HG03354 (cell line): Measurements from ENCODE around the gene TSPOAP1.

Experiments used
- ATAC-seq: cut with Tn5 transposase; IDR thresholded peaks from one replicate; pipeline ENCODE4 v1.9.1; 2021; ENCODE audit warnings: mild to moderate bottlenecking; ENCODE audit not compliant: unreplicated experiment, poor library complexity, severe bottlenecking

Gene TSPOAP1

DNA sequence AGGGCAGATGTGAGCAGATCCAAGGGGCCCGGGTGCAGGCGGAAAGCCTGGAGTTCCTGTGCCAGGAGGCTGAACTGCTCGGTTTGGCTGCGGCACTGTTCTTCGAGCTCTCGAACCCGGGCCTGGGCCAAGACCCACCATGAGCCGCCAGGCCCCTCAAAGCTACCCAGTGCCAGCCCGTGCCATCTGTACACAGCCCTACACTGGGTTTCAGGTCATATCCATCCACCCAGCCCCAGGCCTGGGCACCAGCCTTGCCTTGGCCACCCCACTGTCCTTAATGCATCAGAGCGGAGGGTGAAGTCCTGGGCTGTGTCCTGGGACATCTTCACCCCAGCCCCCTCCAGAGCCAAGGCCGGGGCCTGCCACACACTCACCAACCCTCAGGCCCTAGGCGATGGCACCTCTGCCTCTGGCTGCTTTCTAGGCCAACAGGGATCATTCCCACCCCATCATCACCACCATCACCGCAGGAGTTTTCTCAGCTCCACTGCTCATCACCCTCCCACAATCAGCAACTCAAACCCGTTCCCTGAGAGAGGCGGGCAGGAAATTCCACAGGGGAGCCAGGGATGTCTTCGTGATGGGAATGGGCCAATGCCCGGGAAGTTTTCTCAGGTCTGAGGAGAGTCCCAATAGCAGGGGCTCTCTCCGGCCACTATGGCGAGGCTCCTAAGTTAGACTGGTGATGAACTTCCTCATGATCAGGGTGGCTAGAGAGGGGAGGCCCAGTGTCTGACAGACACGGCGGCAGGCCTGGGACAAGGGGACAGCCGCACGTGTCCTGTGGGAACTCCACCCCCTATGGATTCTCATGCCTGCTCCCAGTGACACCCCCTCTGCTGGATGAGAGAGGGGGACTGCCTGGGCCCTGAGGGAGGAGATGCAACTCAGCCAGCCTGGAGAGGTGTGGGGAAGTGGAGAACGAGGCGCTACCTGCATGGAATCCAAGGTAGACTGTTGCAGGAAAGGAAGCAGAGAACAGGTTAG, 9.1 kb downstream of the TSPOAP1 start:
- no peak for ATAC-seq

- no peak for ATAC-seq
Measured at GRCh38 chr17:58318627-58319172, 9.9 kb downstream of the TSPOAP1 start.

- no peak for ATAC-seq
Measured at GRCh38 chr17:58318065-58318481, 10.5 kb downstream of the TSPOAP1 start.

DNA sequence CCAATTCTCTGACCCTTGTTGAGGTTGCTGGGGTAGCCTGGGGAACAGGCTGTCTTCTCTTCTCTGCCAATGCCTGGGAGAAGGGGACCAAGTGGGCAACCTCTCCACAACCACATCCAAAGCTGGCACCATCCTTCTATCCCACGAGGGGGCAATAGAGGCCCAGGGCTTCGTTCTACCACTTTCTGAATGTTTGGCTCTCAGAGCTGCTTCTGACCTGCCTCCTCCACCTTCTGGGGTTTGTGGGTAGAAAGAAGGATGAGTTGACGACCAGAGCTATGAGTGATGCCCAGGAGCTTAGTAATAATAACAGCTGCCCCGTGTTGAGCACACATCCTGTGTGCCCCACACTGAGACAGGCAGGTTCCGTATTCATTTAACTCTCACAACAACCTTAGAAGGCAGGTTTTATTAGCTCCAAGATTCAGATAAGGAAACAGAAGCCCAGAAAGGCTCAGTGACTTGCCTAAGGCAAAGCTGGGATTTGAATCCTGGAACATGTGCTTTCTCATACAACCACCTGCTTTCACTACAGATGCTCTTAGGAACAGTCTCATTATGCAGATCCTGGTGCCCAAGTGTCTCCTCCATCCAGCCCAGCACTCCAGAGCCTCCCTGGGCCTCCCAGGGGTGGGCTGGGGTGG, 11.1 kb downstream of the TSPOAP1 start:
- ATAC-seq, result no peak

- no peak for ATAC-seq
Measured at GRCh38 chr17:58316260-58316960, 12.2 kb downstream of the TSPOAP1 start.

- no peak for ATAC-seq
Measured at GRCh38 chr17:58315750-58316149, 12.8 kb downstream of the TSPOAP1 start.

- no peak for ATAC-seq
Measured at GRCh38 chr17:58315281-58315711, 13.3 kb downstream of the TSPOAP1 start.

- ATAC-seq, result no peak
Measured at GRCh38 chr17:58314706-58315015, 13.9 kb downstream of the TSPOAP1 start.

DNA sequence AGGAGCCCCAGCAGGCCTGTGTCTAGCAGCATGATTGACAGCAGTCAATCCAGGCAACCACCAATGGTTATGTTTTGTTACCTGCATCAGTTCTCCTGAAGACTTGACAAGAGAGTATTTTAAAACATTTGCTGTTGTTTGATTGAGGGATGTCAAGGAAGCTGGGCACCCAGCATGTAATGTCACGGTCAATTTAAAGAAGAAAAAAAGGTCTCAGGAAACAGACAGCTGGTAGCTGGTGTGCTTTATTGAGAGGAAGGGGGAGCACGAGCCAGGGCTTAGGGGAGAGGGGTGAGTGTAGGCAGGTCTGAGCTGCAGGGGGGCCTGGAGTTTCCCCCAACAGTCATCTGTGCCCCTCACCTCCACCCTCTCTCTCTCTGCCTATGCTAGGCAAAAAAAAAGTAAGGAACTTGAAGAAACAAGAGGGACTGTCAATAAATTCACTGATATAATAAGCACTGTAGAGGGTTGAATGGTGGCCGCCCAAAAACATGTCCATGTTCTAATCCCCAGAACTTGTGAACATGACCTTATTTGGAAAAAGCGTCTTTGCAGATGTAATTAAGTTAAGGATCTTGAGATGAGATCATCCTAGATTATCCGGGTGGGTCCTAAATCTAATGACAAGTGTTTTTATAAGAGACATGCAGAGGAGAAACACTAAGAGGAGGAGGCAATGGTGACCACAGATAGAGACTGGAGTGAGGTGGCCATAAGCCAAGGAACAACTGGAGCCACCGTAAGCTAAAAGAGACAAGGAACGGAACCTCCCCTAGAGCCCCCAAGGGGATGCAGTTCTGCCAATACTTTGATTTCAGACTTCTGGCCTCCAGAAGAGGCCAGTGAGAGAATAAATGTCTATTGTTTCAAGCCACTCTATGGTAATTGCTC, 14.5 kb downstream of the TSPOAP1 start:
- ATAC-seq, result no peak

DNA sequence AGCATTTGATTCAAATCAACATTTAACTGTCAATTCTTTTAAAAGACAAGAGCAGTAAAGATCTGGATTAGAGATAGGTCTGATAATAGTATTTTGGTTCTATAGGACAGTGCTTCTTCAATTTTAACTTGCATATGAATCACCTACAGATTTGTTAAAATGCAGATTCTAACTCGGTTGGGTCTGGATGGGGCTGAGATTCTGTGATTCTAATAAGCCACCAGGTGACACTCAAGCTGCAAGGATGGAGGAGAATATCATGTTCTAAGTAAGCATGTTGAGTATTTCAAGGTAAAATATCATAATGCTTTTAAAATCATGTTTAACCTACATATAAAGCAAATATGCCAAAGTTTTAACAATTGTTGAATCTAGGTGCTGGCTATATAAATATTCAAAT, 15.8 kb downstream of the TSPOAP1 start:
- ATAC-seq, result no peak

- no peak for ATAC-seq
Measured at GRCh38 chr17:58312021-58312630, 16.5 kb downstream of the TSPOAP1 start.

GRCh38 chr17:58311429-58311894, 17.1 kb downstream of the TSPOAP1 start:
- no peak for ATAC-seq

GRCh38 chr17:58310511-58311428, 17.8 kb downstream of the TSPOAP1 start:
- ATAC-seq, result no peak

GRCh38 chr17:58309918-58310259, 18.7 kb downstream of the TSPOAP1 start:
- no peak for ATAC-seq

DNA sequence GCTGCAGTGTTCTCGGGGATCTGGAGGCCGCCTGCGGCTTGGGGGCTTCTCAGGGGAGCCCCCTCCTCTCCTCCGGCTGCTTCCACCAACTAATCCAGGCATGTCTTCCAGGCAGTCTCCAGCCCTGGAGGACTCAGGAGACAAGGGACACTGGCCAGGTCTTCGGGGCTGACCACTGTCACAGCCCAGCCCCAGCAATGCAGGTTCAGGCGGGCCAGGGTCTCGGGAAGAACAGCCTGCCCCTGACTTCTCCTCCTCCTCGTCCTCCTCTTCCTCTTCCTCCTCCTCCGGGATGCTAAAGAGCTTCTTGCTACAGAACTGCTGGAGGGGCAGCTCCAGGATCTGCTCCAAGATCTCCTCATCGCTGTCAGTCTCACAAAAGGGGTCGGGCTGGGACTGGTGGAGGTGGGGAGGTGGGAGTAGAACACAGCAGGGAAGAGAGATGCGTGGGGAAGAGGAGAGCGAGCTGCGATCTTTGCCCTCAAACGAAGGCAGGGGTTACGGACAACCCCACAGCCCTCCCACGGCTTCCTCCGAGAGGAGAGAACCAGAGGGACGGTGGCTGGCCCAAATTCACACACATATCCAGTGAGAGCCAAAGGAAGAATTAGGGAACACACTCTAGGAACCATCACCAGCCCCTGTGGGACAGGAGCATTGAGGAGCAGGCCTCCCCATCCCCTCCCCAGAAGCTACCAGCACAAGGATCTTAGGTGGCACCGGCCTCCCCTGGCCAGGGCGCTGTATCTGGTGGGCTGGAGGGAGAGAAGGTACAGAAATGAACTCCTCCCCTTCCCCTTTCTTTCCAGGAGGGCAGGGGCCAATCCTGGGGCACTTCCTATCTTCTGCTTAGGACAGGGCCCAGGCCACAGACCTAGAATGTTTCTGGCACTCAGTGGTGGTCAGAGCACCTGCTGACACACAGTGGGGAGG, 19.3 kb downstream of the TSPOAP1 start:
- ATAC-seq, result no peak

DNA sequence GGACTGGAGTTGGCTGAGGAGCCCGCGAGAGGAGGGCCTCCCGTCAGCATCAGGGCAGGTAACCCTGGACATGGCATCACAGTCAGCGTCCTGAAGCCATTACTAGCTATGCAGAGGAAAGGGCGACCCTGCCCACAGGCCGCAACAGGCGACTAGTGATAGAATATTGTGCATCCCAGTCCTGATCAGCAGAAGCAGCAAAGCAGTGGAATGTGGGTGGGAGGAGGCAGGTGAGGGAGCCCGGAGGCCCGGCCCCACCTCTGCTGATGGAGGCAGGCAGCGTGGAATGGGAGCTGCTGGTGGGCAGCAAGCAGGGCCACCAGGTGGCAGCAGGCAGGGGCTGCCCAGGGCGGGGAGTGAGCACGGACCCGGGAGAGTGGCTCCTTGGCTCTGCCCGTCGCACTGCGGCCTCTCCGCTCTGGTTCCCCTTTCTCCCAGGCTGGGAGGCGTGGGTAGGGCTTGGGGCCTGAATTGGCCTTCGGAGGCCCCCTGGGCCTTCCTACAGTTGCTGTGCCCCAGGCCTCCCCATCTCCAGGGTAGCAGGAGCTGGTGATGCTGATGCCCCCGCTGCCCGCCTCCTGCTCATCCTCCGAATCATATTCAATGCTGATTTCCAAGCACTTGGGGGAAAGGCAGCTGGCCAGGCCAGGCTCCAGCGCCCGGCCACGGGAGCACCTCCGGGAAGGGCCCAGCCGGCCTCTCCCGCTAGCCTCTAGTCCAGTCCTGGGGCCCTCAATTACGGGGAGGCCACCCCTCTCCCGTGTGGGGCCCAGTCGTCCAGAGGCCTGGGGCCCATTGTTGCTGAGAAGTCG, 20.2 kb downstream of the TSPOAP1 start:
- ATAC-seq, result no peak
